ENCODE measurements around the gene PRAMEF7.
"Not testable (repeated sequence)": the region's sequence is repeated elsewhere in the genome, so short reads cannot be mapped to it uniquely, and the experiment has no call there.

Gene PRAMEF7

DNA sequence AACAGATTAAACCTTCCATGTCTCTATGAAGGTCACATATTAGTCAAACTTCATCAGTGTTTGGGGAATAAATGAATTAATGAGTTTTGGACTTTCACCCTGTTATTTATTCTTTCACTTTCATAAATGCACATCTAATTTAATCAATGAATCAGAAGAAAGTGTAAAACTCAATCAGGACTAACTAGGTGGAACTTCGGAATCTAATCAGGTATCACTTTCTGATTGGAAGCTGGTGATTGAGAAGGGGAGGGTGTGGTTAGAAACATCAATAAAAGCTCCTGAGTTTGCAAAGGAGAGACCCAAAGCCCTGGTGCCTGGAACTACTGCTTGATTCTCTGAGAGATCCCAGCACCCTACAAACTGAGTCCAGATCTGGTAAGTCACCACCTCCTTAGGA lies at the start of gene PRAMEF7:
Gene PRAMEF7, plus strand, starts transcription at position 301 of the 400 bp plus-strand sequence. CDS start 1,083 bp downstream, outside the sequence.
- H3K4me1 ChIP-seq (ENCODE audit: control insufficient read depth, insufficient read depth, low read length); H3K4me3 ChIP-seq (ENCODE audit: low read length); H3K27ac ChIP-seq (ENCODE audit: low read length); H3K9me3 ChIP-seq (ENCODE audit: control insufficient read depth, insufficient read depth, low read length); H3K36me3 ChIP-seq (ENCODE audit: control insufficient read depth, insufficient read depth, low read length); DNase-seq (ENCODE audit: low read depth, low spot score); H3K27me3 ChIP-seq (ENCODE audit: control insufficient read depth, insufficient read depth, low read length): not testable (repeated sequence)
- WGBS (ENCODE audit: insufficient coverage, insufficient read length), result no CpG with 5 or more reads among the region's 1 CpG

DNA sequence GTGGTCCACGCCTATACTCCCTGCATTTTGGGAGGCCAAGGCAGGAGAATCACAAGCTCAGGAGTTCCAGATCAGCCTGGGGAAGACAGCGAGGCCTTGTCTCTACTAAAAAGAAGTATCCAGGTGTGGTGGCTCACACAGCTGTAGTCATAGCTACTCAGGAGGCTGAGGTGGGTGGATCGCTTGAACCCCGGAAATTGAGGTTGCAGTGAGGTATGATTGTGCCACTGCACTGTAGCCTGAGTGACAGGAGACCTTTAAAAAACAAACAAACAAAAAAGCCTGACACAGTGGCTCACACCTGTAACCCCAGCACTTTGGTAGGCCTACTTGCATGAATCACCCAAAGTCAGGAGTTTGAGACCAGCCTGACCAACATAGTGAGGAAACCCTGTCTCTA lies 38.0 kb upstream of the PRAMEF7 start:
- not testable (repeated sequence) for DNase-seq (ENCODE audit: low read depth, low spot score); H3K4me3 ChIP-seq (ENCODE audit: low read length)
- no CpG with 5 or more reads among the region's 4 CpGs for WGBS (ENCODE audit: insufficient coverage, insufficient read length)

DNA sequence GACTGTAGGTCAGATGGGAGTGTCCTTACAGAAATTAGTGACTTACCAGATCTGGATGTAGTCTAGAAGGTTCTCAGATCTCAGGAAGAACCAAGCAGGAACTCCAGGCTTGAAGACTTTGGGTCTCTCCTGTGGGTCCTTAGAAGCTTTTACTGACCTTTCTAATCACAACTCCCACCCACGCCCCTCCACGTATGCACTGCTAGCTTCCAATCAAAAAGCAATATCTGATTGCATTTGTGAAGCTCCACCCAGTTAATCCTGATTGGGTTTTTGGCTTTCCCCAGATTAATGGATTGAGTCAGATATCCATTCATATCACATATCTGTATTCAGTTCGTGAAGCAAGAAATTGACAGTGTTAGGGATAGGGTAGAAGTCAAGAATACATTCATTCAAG lies 30.3 kb upstream of the PRAMEF7 start, which contains the start of gene PRAMEF4:
Gene PRAMEF4, minus strand, starts transcription at position 101 of the 400 bp plus-strand sequence. CDS start 2,807 bp downstream, outside the sequence.
- not testable (repeated sequence) for H3K27me3 ChIP-seq (ENCODE audit: control insufficient read depth, insufficient read depth, low read length); H3K4me3 ChIP-seq (ENCODE audit: low read length); H3K27ac ChIP-seq (ENCODE audit: low read length); DNase-seq (ENCODE audit: low read depth, low spot score); H3K9me3 ChIP-seq (ENCODE audit: control insufficient read depth, insufficient read depth, low read length); H3K36me3 ChIP-seq (ENCODE audit: control insufficient read depth, insufficient read depth, low read length); H3K4me1 ChIP-seq (ENCODE audit: control insufficient read depth, insufficient read depth, low read length)
- no CpG with 5 or more reads among the region's 3 CpGs for WGBS (ENCODE audit: insufficient coverage, insufficient read length)

More for the DNA sequence above, 38.0 kb upstream of the PRAMEF7 start:
- H3K9me3 ChIP-seq (ENCODE audit: control insufficient read depth, insufficient read depth, low read length); H3K36me3 ChIP-seq (ENCODE audit: control insufficient read depth, insufficient read depth, low read length); H3K27ac ChIP-seq (ENCODE audit: low read length); H3K4me1 ChIP-seq (ENCODE audit: control insufficient read depth, insufficient read depth, low read length); H3K27me3 ChIP-seq (ENCODE audit: control insufficient read depth, insufficient read depth, low read length): not testable (repeated sequence)

DNA sequence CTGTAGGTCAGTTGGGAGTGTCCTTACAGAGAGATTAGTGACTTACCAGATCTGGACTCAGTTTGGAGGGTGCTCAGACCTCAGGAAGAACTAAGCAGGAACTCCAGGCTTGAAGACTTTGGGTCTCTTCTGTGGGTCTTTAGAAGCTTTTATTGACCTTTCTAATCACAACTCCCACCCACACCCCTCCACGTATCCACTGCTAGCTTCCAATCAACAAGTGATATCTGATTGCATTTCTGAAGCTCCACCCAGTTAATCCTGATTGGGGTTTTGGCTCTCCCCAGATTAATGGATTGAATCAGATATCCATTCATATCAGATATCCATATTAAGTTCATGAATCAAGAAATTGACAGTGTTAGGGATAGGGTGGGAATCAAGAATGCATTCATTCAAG lies 18.2 kb upstream of the PRAMEF7 start, which contains the start of gene PRAMEF10:
Gene PRAMEF10, minus strand, starts transcription at position 101 of the 400 bp plus-strand sequence. CDS start 2,423 bp downstream, outside the sequence.
- H3K4me1 ChIP-seq (ENCODE audit: control insufficient read depth, insufficient read depth, low read length); H3K9me3 ChIP-seq (ENCODE audit: control insufficient read depth, insufficient read depth, low read length); H3K36me3 ChIP-seq (ENCODE audit: control insufficient read depth, insufficient read depth, low read length); H3K27ac ChIP-seq (ENCODE audit: low read length); H3K27me3 ChIP-seq (ENCODE audit: control insufficient read depth, insufficient read depth, low read length); H3K4me3 ChIP-seq (ENCODE audit: low read length); DNase-seq (ENCODE audit: low read depth, low spot score): not testable (repeated sequence)
- no CpG with 5 or more reads among the region's 1 CpG for WGBS (ENCODE audit: insufficient coverage, insufficient read length)

DNA sequence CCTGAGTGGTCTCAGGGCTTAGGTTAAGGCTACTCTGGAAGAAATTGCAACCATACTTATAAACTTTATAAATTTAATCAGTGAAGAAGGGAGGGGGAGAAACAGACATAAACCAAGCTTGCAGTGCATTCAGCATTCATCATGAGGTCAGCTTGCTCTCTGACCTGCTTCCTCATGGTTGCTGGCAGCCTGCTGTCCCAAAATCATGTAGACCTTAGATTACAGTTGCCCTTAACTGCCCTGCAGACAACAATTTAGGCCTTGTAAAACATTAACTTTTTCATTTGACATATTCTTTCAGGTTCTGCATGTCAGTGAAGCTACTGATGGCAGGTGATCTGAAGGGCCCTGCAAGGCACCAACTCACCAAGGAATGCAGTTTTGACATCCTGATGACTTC lies 17.2 kb upstream of the PRAMEF7 start:
- not testable (repeated sequence) for H3K4me1 ChIP-seq (ENCODE audit: control insufficient read depth, insufficient read depth, low read length); H3K9me3 ChIP-seq (ENCODE audit: control insufficient read depth, insufficient read depth, low read length); H3K4me3 ChIP-seq (ENCODE audit: low read length); H3K36me3 ChIP-seq (ENCODE audit: control insufficient read depth, insufficient read depth, low read length); H3K27me3 ChIP-seq (ENCODE audit: control insufficient read depth, insufficient read depth, low read length); DNase-seq (ENCODE audit: low read depth, low spot score); H3K27ac ChIP-seq (ENCODE audit: low read length)

DNA sequence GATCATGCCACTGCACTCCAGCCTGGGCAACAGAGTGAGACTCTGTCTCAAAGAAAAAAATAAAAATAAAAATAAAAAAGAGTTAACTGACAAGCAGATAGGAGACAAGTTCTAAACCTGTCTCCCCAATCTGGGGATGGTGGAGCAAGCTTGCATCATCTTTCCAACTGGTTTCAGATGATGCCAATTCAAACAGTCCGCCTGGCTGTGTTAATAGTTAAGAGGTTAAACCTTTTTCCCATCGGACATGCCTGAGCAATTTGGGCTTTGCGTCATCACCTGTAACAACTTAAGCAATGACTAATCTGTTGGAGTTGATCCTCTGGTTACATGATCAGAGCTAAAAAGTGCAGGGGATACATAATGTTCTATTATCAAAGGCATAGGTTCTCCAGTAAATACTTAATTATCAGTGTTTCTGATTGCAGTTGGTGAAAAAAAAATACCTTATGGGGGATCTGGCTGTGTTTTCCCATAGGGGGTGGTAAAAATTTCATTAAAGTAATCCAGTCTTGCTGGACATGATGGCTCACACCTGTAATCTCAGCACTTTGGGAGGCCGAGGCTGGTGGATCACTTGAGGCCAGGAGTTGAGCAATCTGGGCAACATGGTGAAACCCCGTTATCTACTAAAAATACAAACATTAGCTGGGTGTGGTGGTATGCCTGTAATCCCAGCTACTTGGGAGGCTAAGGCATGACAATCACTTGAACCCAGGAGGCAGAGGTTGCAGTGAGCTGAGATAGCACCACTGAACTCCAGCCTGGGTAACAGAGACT lies 12.4 kb upstream of the PRAMEF7 start:
- not testable (repeated sequence) for H3K27me3 ChIP-seq (ENCODE audit: control insufficient read depth, insufficient read depth, low read length); H3K9me3 ChIP-seq (ENCODE audit: control insufficient read depth, insufficient read depth, low read length); H3K36me3 ChIP-seq (ENCODE audit: control insufficient read depth, insufficient read depth, low read length); H3K4me1 ChIP-seq (ENCODE audit: control insufficient read depth, insufficient read depth, low read length); H3K27ac ChIP-seq (ENCODE audit: low read length); H3K4me3 ChIP-seq (ENCODE audit: low read length); DNase-seq (ENCODE audit: low read depth, low spot score)
- WGBS (ENCODE audit: insufficient coverage, insufficient read length), result no CpG with 5 or more reads among the region's 5 CpGs

DNA sequence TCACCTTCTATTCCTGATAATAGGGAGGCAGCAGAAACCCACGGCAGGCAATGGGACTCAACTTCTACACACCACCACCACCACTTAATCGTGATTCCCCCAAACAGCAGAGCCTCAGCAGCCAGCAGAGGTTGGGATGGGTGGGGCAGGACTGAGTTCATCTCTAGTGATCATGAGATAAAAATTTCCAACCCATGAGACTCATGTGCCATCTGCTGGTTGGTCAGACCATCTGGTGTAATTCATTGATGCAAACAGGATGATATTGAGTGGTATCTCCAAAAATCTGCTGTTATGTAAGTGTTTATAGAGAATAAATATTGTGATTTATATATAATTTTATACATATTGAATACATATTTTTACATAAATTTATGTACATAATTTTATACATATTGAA lies 5.3 kb downstream of the PRAMEF7 start:
- H3K4me3 ChIP-seq (ENCODE audit: low read length); H3K4me1 ChIP-seq (ENCODE audit: control insufficient read depth, insufficient read depth, low read length); DNase-seq (ENCODE audit: low read depth, low spot score); H3K9me3 ChIP-seq (ENCODE audit: control insufficient read depth, insufficient read depth, low read length); H3K27me3 ChIP-seq (ENCODE audit: control insufficient read depth, insufficient read depth, low read length); H3K36me3 ChIP-seq (ENCODE audit: control insufficient read depth, insufficient read depth, low read length); H3K27ac ChIP-seq (ENCODE audit: low read length): not testable (repeated sequence)
- WGBS (ENCODE audit: insufficient coverage, insufficient read length), result no CpG with 5 or more reads among the region's 2 CpGs

DNA sequence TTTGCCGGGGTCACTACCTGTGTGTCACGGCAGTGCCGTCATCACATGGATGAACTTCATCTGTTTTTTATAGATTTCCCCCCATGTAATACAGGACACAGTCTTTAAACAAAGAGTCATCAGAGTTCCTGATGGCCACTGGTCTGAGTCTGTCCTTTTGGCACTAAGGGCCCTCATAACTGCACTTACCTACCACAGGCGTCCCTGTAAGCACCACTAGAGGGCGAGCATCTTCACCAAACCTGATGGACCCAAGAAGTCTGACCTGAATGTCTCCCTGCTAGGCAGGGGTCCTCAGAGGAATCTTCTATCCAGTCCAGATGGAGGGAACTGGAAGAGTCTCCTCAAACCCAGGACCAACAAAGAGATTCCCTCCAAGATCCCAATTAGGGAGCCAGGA lies 8.0 kb downstream of the PRAMEF7 start:
- DNase-seq (ENCODE audit: low read depth, low spot score); H3K27me3 ChIP-seq (ENCODE audit: control insufficient read depth, insufficient read depth, low read length); H3K9me3 ChIP-seq (ENCODE audit: control insufficient read depth, insufficient read depth, low read length); H3K27ac ChIP-seq (ENCODE audit: low read length); H3K4me3 ChIP-seq (ENCODE audit: low read length); H3K4me1 ChIP-seq (ENCODE audit: control insufficient read depth, insufficient read depth, low read length); H3K36me3 ChIP-seq (ENCODE audit: control insufficient read depth, insufficient read depth, low read length): not testable (repeated sequence)
- no CpG with 5 or more reads among the region's 5 CpGs for WGBS (ENCODE audit: insufficient coverage, insufficient read length)

DNA sequence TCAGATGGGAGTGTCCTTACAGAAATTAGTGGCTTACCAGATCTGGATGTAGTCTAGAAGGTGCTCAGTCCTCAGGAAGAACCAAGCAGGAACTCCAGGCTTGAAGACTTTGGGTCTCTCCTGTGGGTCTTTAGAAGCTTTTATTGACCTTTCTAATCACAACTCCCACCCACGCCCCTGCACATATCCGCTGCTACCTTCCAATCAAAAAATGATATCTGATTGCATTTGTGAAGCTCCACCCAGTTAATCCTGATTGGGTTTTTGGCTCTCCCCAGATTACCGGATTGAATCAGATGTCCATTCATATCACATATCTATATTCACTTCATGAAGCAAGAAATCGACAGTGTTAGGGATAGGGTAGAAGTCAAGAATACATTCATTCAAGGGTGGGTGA lies 31.1 kb downstream of the PRAMEF7 start, which contains the start of gene PRAMEF6:
Gene PRAMEF6, minus strand, starts transcription at position 101 of the 400 bp plus-strand sequence. CDS start 5,062 bp downstream, outside the sequence.
- H3K4me1 ChIP-seq (ENCODE audit: control insufficient read depth, insufficient read depth, low read length); DNase-seq (ENCODE audit: low read depth, low spot score); H3K4me3 ChIP-seq (ENCODE audit: low read length); H3K27me3 ChIP-seq (ENCODE audit: control insufficient read depth, insufficient read depth, low read length); H3K9me3 ChIP-seq (ENCODE audit: control insufficient read depth, insufficient read depth, low read length); H3K27ac ChIP-seq (ENCODE audit: low read length); H3K36me3 ChIP-seq (ENCODE audit: control insufficient read depth, insufficient read depth, low read length): not testable (repeated sequence)
- WGBS (ENCODE audit: insufficient coverage, insufficient read length), result no CpG with 5 or more reads among the region's 4 CpGs
